NB4 (cell line): ENCODE data around the gene ACOX1.

Experiments
- MYC ChIP-seq: IDR thresholded peaks from 2 replicates; pipeline ENCODE4 v1.6.1; 2011; ENCODE audit warnings: low read depth, low read length
- TF ChIP-seq, protein P1 (sequence below): IDR thresholded peaks from one replicate; pipeline ENCODE4 v1.5.1; 2012; ENCODE audit warnings: low read depth, low read length
- TF ChIP-seq, protein P2 (sequence below): IDR thresholded peaks from 2 replicates; pipeline ENCODE4 v1.6.1; 2011; ENCODE audit warnings: low read depth, low read length

DNA sequence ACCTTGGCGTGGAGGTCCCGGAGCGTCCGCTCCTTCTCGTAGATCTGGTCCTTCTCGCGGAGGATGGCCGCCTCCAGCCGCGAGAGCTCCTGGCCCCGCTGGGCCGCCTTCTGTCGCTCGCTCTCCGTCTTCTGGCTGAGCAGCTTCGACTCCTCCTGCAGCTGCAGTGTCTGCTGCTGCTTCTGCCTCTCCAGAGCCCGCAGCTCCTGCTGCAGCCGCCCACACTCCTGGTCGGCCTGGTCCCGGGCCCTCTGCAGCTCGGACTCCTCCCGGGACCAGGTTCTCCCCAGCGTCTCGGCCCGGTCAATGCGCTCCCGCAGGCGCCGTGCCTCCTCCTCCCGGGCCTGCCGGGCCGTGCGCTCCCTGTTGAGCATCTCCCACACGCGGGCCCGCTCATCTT, 29.2 kb upstream of the ACOX1 start:
- TF ChIP-seq, protein P1, sequence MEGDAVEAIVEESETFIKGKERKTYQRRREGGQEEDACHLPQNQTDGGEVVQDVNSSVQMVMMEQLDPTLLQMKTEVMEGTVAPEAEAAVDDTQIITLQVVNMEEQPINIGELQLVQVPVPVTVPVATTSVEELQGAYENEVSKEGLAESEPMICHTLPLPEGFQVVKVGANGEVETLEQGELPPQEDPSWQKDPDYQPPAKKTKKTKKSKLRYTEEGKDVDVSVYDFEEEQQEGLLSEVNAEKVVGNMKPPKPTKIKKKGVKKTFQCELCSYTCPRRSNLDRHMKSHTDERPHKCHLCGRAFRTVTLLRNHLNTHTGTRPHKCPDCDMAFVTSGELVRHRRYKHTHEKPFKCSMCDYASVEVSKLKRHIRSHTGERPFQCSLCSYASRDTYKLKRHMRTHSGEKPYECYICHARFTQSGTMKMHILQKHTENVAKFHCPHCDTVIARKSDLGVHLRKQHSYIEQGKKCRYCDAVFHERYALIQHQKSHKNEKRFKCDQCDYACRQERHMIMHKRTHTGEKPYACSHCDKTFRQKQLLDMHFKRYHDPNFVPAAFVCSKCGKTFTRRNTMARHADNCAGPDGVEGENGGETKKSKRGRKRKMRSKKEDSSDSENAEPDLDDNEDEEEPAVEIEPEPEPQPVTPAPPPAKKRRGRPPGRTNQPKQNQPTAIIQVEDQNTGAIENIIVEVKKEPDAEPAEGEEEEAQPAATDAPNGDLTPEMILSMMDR = no peak
- TF ChIP-seq, protein P2, sequence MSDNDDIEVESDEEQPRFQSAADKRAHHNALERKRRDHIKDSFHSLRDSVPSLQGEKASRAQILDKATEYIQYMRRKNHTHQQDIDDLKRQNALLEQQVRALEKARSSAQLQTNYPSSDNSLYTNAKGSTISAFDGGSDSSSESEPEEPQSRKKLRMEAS = no peak
- no peak for TF ChIP-seq MYC
